ENCODE measurements around the gene IL17C. TPM values are rescaled to one million over a fixed set of nuclear protein-coding genes. Genes with fewer than 3 reads are reported as not detected.

IL17C gene
- total RNA-seq, 1 experiment from 2014 or later: 1.9 TPM

- peak; percentile 98 for ATAC-seq
- Mint-ChIP-seq H3K4me1 (no peaks in the 10 kb centered on the region; the same call in 1 of the 2 replicates), H3K36me3 (peaks cover 7% of the 10 kb centered on the region), H3K9me3 (peaks cover 7% of the 10 kb centered on the region), H3K4me3 (no peak overlapping the region), H3K27ac (peak overlapping the region; percentile 49; the same call in 1 of the 2 replicates), H3K27me3 (ENCODE audit: low read depth) (no peaks in the 10 kb centered on the region)
- POLR2A ChIA-PET: no interaction called here
- TF ChIP-seq E2F1 (CRISPR knock-in tag; IDR thresholded peaks at IDR 0.05) (no peak), ARID4B (CRISPR knock-in tag; IDR thresholded peaks at IDR 0.05; ENCODE audit: borderline replicate concordance) (no peak), ZNF671 (CRISPR knock-in tag; IDR thresholded peaks at IDR 0.05) (no peak), GABPB1 (CRISPR knock-in tag; IDR thresholded peaks at IDR 0.05) (no peak), FOXJ3 (CRISPR knock-in tag; IDR thresholded peaks at IDR 0.05; ENCODE audit: borderline replicate concordance) (no peak), NFE2L1 (CRISPR knock-in tag; IDR thresholded peaks at IDR 0.05) (no peak), ZNF138 (CRISPR knock-in tag; conservative IDR thresholded peaks at IDR 0.05) (no peak), OVOL2 (CRISPR knock-in tag; IDR thresholded peaks at IDR 0.05; ENCODE audit: borderline replicate concordance) (no peak), HMGA2 (CRISPR knock-in tag; IDR thresholded peaks at IDR 0.05) (no peak), ZNF121 (CRISPR knock-in tag; IDR thresholded peaks at IDR 0.05) (no peak), GRHL2 (CRISPR knock-in tag; IDR thresholded peaks at IDR 0.05; ENCODE audit: insufficient replicate concordance, severe bottlenecking) (no peak), SP1 (CRISPR knock-in tag; conservative IDR thresholded peaks at IDR 0.05) (no peak)
- TF ChIP-seq, protein P1, sequence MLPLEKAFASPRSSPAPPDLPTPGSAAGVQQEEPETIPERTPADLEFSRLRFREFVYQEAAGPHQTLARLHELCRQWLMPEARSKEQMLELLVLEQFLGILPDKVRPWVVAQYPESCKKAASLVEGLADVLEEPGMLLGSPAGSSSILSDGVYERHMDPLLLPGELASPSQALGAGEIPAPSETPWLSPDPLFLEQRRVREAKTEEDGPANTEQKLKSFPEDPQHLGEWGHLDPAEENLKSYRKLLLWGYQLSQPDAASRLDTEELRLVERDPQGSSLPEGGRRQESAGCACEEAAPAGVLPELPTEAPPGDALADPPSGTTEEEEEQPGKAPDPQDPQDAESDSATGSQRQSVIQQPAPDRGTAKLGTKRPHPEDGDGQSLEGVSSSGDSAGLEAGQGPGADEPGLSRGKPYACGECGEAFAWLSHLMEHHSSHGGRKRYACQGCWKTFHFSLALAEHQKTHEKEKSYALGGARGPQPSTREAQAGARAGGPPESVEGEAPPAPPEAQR (CRISPR knock-in tag; IDR thresholded peaks at IDR 0.05): no peak
- TF ChIP-seq, protein P2, sequence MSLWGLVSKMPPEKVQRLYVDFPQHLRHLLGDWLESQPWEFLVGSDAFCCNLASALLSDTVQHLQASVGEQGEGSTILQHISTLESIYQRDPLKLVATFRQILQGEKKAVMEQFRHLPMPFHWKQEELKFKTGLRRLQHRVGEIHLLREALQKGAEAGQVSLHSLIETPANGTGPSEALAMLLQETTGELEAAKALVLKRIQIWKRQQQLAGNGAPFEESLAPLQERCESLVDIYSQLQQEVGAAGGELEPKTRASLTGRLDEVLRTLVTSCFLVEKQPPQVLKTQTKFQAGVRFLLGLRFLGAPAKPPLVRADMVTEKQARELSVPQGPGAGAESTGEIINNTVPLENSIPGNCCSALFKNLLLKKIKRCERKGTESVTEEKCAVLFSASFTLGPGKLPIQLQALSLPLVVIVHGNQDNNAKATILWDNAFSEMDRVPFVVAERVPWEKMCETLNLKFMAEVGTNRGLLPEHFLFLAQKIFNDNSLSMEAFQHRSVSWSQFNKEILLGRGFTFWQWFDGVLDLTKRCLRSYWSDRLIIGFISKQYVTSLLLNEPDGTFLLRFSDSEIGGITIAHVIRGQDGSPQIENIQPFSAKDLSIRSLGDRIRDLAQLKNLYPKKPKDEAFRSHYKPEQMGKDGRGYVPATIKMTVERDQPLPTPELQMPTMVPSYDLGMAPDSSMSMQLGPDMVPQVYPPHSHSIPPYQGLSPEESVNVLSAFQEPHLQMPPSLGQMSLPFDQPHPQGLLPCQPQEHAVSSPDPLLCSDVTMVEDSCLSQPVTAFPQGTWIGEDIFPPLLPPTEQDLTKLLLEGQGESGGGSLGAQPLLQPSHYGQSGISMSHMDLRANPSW (CRISPR knock-in tag; conservative IDR thresholded peaks at IDR 0.05; ENCODE audit: low read depth): no peak
- CTCF ChIA-PET: interaction anchor here (0.8 to 8.4 kb wide), 38 partner anchors 9 to 498 kb away, joined by 3 to 111 read pairs (median 5); partner anchors contain the start of genes CDH15, CTU2, CYBA and IL17C
- DNase-seq (ENCODE audit: low spot score): peak; percentile 80
Observed at GRCh38 chr16:88672776-88673175, 34.4 kb downstream of the IL17C start.

GRCh38 chr16:88673716-88674379, 35.5 kb downstream of the IL17C start:
- Mint-ChIP-seq H3K4me3 (no peak overlapping the region), H3K9me3 (no peaks in the 10 kb centered on the region; the same call in 1 of the 2 replicates), H3K27me3 (ENCODE audit: low read depth) (no peaks in the 10 kb centered on the region), H3K27ac (no peak overlapping the region), H3K4me1 (no peaks in the 10 kb centered on the region; the same call in 1 of the 2 replicates), H3K36me3 (peaks cover under 1% of the 10 kb centered on the region)
- ATAC-seq (no peak), DNase-seq (ENCODE audit: low spot score) (no peak)
- POLR2A ChIA-PET: no interaction called here
- CTCF ChIA-PET: interaction anchor here (1.3 to 8.4 kb wide), 5 partner anchors 13 to 114 kb away, joined by 5 to 111 read pairs (median 19); partner anchors contain the start of genes IL17C and SNAI3
- no peak for TF ChIP-seq NFATC4 (CRISPR knock-in tag; IDR thresholded peaks at IDR 0.05)
- TF ChIP-seq ARID4B (CRISPR knock-in tag; IDR thresholded peaks at IDR 0.05; ENCODE audit: borderline replicate concordance): no peak
